WTC11 (cell line): ENCODE results near the gene SLIT3. TPM values are rescaled to one million over a fixed set of nuclear protein-coding genes. Genes with fewer than 3 reads are reported as not detected.

ENCODE experiments used
- ATAC-seq: fragments of 200-7000 bp; cut with Tn5 transposase; 2 replicates; pipeline ENCODE4 v1.10.0; 2021; ENCODE audit warnings: mild to moderate bottlenecking, moderate library complexity
- CTCF ChIA-PET: fragments of 300-600 bp; sonication (Branson Sonifier 250); formaldehyde crosslinking; loops from one replicate; lab custom pipeline; 2021; ENCODE audit warnings: antibody characterized with exemption; lab: Charles Lee
- POLR2A ChIA-PET: fragments of 350-600 bp; sonication (Branson Sonifier 250); formaldehyde crosslinking; loops from one replicate; lab custom pipeline; 2021; ENCODE audit warnings: antibody characterized with exemption; lab: Charles Lee
- DNase-seq: peaks from one replicate; pipeline ENCODE4 v3.0.0; 2021; ENCODE audit warnings: low spot score
- H3K27ac Mint-ChIP-seq: 2 replicates; pipeline ENCODE4 v1.8.0; 2021; ENCODE audit warnings: mixed read lengths
- H3K27me3 Mint-ChIP-seq: 2 replicates; pipeline ENCODE4 v1.8.0; 2021; ENCODE audit warnings: low read depth, mild to moderate bottlenecking, moderate library complexity, mixed read lengths
- H3K36me3 Mint-ChIP-seq: 2 replicates; pipeline ENCODE4 v1.8.0; 2021; ENCODE audit warnings: mixed read lengths
- H3K4me1 Mint-ChIP-seq: 2 replicates; pipeline ENCODE4 v1.8.0; 2022; ENCODE audit warnings: mixed read lengths
- H3K4me3 Mint-ChIP-seq: 2 replicates; pipeline ENCODE4 v1.8.0; 2021; ENCODE audit warnings: mild to moderate bottlenecking, moderate library complexity, mixed read lengths
- H3K9me3 Mint-ChIP-seq: 2 replicates; pipeline ENCODE4 v1.8.0; 2021; ENCODE audit warnings: mixed read lengths
- CTCF ChIP-seq: fragments of 200-600 bp; IDR thresholded peaks from 2 replicates; pipeline ENCODE4 v1.8.0; 2022; ENCODE audit warnings: antibody characterized with exemption
- ELF4 ChIP-seq: sonication (generic); formaldehyde crosslinking; IDR thresholded peaks from 2 replicates; pipeline ENCODE4 v1.8.1; 2022; ENCODE audit warnings: low read depth, mild to moderate bottlenecking, moderate library complexity, missing genetic modification reagents
- ESRRA ChIP-seq: sonication (generic); formaldehyde crosslinking; IDR thresholded peaks from 2 replicates; pipeline ENCODE4 v1.8.1; 2022; ENCODE audit warnings: mild to moderate bottlenecking, missing genetic modification reagents, borderline replicate concordance
- GRHL2 ChIP-seq: fragments of 250-450 bp; sonication (Bioruptor Pico); IDR thresholded peaks from 2 replicates; pipeline ENCODE4 v1.8.0; 2022; ENCODE audit warnings: mild to moderate bottlenecking, moderate library complexity; ENCODE audit not compliant: insufficient replicate concordance, severe bottlenecking
- GTF2I ChIP-seq: fragments of 250-450 bp; sonication (Bioruptor Pico); conservative IDR thresholded peaks from 2 replicates; pipeline ENCODE4 v1.4.0; 2021; ENCODE audit warnings: mild to moderate bottlenecking
- NFATC4 ChIP-seq: fragments of 250-450 bp; sonication (Bioruptor Pico); IDR thresholded peaks from 2 replicates; pipeline ENCODE4 v1.9.0; 2021; ENCODE audit warnings: mild to moderate bottlenecking
- NR2C2 ChIP-seq: sonication (generic); formaldehyde crosslinking; IDR thresholded peaks from 2 replicates; pipeline ENCODE4 v1.8.0; 2022; ENCODE audit warnings: mild to moderate bottlenecking, missing genetic modification reagents
- OVOL2 ChIP-seq: fragments of 250-450 bp; sonication (Bioruptor Pico); IDR thresholded peaks from 2 replicates; pipeline ENCODE4 v1.9.0; 2021; ENCODE audit warnings: mild to moderate bottlenecking, borderline replicate concordance
- SMAD3 ChIP-seq: sonication (generic); formaldehyde crosslinking; IDR thresholded peaks from 2 replicates; pipeline ENCODE4 v1.8.0; 2022; ENCODE audit warnings: missing genetic modification reagents, mild to moderate bottlenecking, borderline replicate concordance
- TCF7 ChIP-seq: sonication (generic); formaldehyde crosslinking; IDR thresholded peaks from 2 replicates; pipeline ENCODE4 v1.8.0; 2022; ENCODE audit warnings: mild to moderate bottlenecking, low read depth, missing genetic modification reagents, moderate library complexity
- TEAD4 ChIP-seq: sonication (generic); formaldehyde crosslinking; IDR thresholded peaks from 2 replicates; pipeline ENCODE4 v1.8.0; 2022; ENCODE audit warnings: mild to moderate bottlenecking, missing genetic modification reagents
- USF2 ChIP-seq: sonication (generic); formaldehyde crosslinking; IDR thresholded peaks from 2 replicates; pipeline ENCODE4 v1.8.1; 2023; ENCODE audit warnings: mild to moderate bottlenecking, missing genetic modification reagents, moderate library complexity
- ZNF317 ChIP-seq: sonication (generic); formaldehyde crosslinking; IDR thresholded peaks from 2 replicates; pipeline ENCODE4 v1.8.1; 2023; ENCODE audit warnings: low read depth, mild to moderate bottlenecking, moderate library complexity, missing genetic modification reagents, borderline replicate concordance
- ZNF396 ChIP-seq: fragments of 250-450 bp; sonication (Bioruptor Pico); IDR thresholded peaks from 2 replicates; pipeline ENCODE4 v1.8.0; 2021; ENCODE audit warnings: mild to moderate bottlenecking, moderate library complexity, borderline replicate concordance
- total RNA-seq: library from RNA; stranded (reverse); gene quantifications from 3 replicates; pipeline ENCODE4 v1.2.3, GENCODE V29; 2021
- TF ChIP-seq, protein P1 (sequence below): fragments of 250-450 bp; sonication (Bioruptor Pico); IDR thresholded peaks from 2 replicates; pipeline ENCODE4 v1.9.0; 2021; ENCODE audit warnings: moderate library complexity, mild to moderate bottlenecking, inconsistent platforms, borderline replicate concordance
- TF ChIP-seq, protein P2 (sequence below): sonication (generic); formaldehyde crosslinking; IDR thresholded peaks from 2 replicates; pipeline ENCODE4 v1.8.1; 2023; ENCODE audit warnings: mild to moderate bottlenecking, missing genetic modification reagents
- TF ChIP-seq, protein P3 (sequence below): sonication (generic); formaldehyde crosslinking; IDR thresholded peaks from 2 replicates; pipeline ENCODE4 v1.8.1; 2023; ENCODE audit warnings: mild to moderate bottlenecking, missing genetic modification reagents, moderate library complexity
- TF ChIP-seq, protein P4 (sequence below): fragments of 250-450 bp; sonication (Bioruptor Pico); IDR thresholded peaks from 2 replicates; pipeline ENCODE4 v1.9.0; 2021; ENCODE audit warnings: mild to moderate bottlenecking

SLIT3 gene
- total RNA-seq, 1 experiment from 2014 or later: 1.9 TPM

DNA sequence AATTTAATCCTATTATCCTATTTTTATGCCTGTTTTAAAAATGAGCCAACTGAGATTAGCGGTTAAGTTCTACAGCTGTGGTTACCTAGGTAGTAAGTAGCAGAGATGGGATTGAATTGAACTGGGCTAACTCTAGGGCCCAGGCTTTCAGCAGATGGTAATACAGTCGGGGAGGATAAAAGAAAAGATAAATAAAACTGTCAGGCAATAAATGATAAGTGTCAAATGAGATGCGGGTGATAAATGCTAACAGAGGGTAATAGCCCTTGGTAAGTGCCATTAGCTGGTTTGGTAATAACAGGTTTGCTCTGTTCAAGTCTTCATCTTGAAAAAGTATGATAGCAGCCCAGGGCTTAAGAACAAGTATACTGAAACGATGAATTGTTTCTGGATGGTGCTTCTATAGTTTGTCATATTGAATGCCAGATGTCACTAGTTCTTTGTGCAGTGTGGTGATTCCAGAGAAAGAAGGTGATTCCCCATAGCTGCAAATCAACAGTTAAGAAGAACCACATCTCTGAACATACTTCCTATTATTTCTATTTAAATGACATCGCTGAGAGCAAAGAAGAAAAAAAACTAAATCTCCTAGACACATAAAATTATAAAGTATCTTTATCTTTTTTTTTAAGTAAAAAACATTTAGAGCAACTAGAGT lies 360.9 kb downstream of the SLIT3 start:
- Mint-ChIP-seq H3K9me3 (no peaks in the 10 kb centered on the region), H3K27ac (no peak overlapping the region)
- TF ChIP-seq GTF2I (CRISPR knock-in tag) (no peak), ZNF317 (CRISPR knock-in tag) (no peak), CTCF (no peak), GRHL2 (CRISPR knock-in tag) (no peak), SMAD3 (CRISPR knock-in tag) (no peak), OVOL2 (CRISPR knock-in tag) (no peak), USF2 (CRISPR knock-in tag) (no peak), ELF4 (no peak), TCF7 (CRISPR knock-in tag) (no peak), NFATC4 (CRISPR knock-in tag) (no peak), NR2C2 (CRISPR knock-in tag) (no peak), ESRRA (CRISPR knock-in tag) (no peak)
- TF ChIP-seq, protein P1, sequence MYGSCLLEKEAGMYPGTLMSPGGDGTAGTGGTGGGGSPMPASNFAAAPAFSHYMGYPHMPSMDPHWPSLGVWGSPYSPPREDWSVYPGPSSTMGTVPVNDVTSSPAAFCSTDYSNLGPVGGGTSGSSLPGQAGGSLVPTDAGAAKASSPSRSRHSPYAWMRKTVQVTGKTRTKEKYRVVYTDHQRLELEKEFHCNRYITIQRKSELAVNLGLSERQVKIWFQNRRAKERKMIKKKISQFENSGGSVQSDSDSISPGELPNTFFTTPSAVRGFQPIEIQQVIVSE (CRISPR knock-in tag): no peak
- TF ChIP-seq, protein P2, sequence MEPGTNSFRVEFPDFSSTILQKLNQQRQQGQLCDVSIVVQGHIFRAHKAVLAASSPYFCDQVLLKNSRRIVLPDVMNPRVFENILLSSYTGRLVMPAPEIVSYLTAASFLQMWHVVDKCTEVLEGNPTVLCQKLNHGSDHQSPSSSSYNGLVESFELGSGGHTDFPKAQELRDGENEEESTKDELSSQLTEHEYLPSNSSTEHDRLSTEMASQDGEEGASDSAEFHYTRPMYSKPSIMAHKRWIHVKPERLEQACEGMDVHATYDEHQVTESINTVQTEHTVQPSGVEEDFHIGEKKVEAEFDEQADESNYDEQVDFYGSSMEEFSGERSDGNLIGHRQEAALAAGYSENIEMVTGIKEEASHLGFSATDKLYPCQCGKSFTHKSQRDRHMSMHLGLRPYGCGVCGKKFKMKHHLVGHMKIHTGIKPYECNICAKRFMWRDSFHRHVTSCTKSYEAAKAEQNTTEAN (CRISPR knock-in tag): no peak
- TF ChIP-seq, protein P3, sequence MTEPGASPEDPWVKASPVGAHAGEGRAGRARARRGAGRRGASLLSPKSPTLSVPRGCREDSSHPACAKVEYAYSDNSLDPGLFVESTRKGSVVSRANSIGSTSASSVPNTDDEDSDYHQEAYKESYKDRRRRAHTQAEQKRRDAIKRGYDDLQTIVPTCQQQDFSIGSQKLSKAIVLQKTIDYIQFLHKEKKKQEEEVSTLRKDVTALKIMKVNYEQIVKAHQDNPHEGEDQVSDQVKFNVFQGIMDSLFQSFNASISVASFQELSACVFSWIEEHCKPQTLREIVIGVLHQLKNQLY (CRISPR knock-in tag): no peak
- TF ChIP-seq, all 79 proteins: peak for 0
- no peak for DNase-seq
- H3K4me3 Mint-ChIP-seq: no peak overlapping the region
- H3K4me1 Mint-ChIP-seq: peaks cover 8% of the 10 kb centered on the region
- no peak for ATAC-seq
- CTCF ChIA-PET: interaction anchor here (1.0 kb wide), 1 partner anchor 7 kb away, joined by 3 read pairs; no protein-coding TSS in a partner anchor
- no peaks in the 10 kb centered on the region for H3K36me3 Mint-ChIP-seq
- H3K27me3 Mint-ChIP-seq: no peaks in the 10 kb centered on the region
- POLR2A ChIA-PET: no interaction called here

GRCh38 chr5:168939156-168939800 lies 361.7 kb downstream of the SLIT3 start:
- TF ChIP-seq USF2 (CRISPR knock-in tag) (no peak), ZNF396 (CRISPR knock-in tag) (no peak), TEAD4 (CRISPR knock-in tag) (no peak)
- TF ChIP-seq, protein P4, sequence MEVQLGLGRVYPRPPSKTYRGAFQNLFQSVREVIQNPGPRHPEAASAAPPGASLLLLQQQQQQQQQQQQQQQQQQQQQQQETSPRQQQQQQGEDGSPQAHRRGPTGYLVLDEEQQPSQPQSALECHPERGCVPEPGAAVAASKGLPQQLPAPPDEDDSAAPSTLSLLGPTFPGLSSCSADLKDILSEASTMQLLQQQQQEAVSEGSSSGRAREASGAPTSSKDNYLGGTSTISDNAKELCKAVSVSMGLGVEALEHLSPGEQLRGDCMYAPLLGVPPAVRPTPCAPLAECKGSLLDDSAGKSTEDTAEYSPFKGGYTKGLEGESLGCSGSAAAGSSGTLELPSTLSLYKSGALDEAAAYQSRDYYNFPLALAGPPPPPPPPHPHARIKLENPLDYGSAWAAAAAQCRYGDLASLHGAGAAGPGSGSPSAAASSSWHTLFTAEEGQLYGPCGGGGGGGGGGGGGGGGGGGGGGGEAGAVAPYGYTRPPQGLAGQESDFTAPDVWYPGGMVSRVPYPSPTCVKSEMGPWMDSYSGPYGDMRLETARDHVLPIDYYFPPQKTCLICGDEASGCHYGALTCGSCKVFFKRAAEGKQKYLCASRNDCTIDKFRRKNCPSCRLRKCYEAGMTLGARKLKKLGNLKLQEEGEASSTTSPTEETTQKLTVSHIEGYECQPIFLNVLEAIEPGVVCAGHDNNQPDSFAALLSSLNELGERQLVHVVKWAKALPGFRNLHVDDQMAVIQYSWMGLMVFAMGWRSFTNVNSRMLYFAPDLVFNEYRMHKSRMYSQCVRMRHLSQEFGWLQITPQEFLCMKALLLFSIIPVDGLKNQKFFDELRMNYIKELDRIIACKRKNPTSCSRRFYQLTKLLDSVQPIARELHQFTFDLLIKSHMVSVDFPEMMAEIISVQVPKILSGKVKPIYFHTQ (CRISPR knock-in tag): no peak
- ChIA-PET POLR2A (no interaction called here), CTCF (interaction anchor here (1.0 kb wide), 1 partner anchor 8 kb away, joined by 3 read pairs; no protein-coding TSS in a partner anchor)
- no peak for ATAC-seq
- H3K27ac Mint-ChIP-seq: no peak overlapping the region
- H3K27me3 Mint-ChIP-seq: no peaks in the 10 kb centered on the region
- H3K4me3 Mint-ChIP-seq: no peak overlapping the region
- H3K4me1 Mint-ChIP-seq: peaks cover 8% of the 10 kb centered on the region
- no peaks in the 10 kb centered on the region for H3K36me3 Mint-ChIP-seq
- no peaks in the 10 kb centered on the region for H3K9me3 Mint-ChIP-seq
- no peak for DNase-seq
